D721Med (cell line): ENCODE data around the gene GRAMD2B.
"Not testable (repeated sequence)": the region's sequence is repeated elsewhere in the genome, so short reads cannot be mapped to it uniquely, and the experiment has no call there.

Experiments
- DNase-seq: peaks from one replicate; pipeline ENCODE4 v3.0.0; 2011; ENCODE audit warnings: low spot score; ENCODE audit not compliant: insufficient read length
- FAIRE-seq: peaks from 2 replicates; lab custom pipeline; 2011; peaks lifted over from hg19 to GRCh38; lab: Jason Lieb, UNC
- TF ChIP-seq, protein P1 (sequence below): IDR thresholded peaks from 2 replicates; pipeline ENCODE4 v1.5.1; 2012; ENCODE audit warnings: mild to moderate bottlenecking, control low read depth; ENCODE audit not compliant: insufficient read depth; ENCODE audit errors: missing control alignments

Gene GRAMD2B

DNA sequence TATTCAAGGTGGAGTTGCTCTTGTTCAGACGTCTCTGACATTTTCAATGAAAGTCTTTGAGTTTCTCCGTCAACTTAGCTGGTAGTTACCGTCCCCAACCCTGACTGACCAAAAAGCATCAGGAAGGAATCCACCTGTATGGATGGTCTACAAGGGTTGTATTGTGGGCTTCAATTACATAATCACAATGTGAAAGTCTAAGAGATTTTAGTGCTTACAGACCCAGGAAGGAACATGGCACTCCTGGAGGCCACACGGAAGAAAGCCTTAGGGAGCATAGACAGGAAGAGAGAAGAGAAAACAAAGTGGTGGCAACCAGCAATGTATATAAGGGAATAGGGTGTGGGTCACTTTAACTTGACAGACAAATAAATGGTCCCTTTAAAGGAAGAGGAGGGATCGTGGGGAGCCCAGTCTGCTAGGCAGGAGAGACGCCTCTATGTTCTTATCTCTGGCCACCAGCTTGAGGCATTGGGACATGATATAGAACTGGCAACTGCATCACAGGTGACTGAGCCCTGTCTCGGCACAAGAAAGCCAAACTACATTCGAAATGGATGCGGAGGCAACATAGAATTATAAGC is 91.4 kb downstream of the GRAMD2B start:
- TF ChIP-seq, protein P1, sequence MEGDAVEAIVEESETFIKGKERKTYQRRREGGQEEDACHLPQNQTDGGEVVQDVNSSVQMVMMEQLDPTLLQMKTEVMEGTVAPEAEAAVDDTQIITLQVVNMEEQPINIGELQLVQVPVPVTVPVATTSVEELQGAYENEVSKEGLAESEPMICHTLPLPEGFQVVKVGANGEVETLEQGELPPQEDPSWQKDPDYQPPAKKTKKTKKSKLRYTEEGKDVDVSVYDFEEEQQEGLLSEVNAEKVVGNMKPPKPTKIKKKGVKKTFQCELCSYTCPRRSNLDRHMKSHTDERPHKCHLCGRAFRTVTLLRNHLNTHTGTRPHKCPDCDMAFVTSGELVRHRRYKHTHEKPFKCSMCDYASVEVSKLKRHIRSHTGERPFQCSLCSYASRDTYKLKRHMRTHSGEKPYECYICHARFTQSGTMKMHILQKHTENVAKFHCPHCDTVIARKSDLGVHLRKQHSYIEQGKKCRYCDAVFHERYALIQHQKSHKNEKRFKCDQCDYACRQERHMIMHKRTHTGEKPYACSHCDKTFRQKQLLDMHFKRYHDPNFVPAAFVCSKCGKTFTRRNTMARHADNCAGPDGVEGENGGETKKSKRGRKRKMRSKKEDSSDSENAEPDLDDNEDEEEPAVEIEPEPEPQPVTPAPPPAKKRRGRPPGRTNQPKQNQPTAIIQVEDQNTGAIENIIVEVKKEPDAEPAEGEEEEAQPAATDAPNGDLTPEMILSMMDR: no peak
- DNase-seq (no peak), FAIRE-seq (no peak)

GRCh38 chr5:126515337-126515736 is 92.1 kb downstream of the GRAMD2B start:
- DNase-seq (no peak), FAIRE-seq (peak; percentile 41)
- TF ChIP-seq, protein P1: no peak

GRCh38 chr5:126516133-126516532 is 92.9 kb downstream of the GRAMD2B start:
- TF ChIP-seq, protein P1: no peak
- DNase-seq (no peak), FAIRE-seq (no peak)

DNA sequence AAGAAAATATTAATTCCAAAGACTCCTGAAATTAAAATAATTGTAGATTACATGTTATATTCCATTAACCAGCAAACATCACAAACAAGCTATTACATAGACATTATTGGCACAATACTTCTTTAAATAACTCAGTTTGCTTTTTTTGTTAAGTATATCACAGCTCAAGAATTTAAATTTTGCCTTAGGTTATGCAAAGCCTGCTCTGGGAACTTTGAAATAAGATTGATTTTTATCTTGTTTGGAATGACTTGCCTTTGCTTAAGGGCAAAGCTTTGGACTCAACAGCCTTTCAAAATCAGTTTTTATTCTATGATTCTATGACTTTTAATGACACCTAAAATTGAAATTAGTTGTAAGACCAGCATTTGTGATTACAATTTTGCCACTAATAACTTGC is 93.6 kb downstream of the GRAMD2B start:
- DNase-seq: no peak
- TF ChIP-seq, protein P1: no peak
- no peak for FAIRE-seq

DNA sequence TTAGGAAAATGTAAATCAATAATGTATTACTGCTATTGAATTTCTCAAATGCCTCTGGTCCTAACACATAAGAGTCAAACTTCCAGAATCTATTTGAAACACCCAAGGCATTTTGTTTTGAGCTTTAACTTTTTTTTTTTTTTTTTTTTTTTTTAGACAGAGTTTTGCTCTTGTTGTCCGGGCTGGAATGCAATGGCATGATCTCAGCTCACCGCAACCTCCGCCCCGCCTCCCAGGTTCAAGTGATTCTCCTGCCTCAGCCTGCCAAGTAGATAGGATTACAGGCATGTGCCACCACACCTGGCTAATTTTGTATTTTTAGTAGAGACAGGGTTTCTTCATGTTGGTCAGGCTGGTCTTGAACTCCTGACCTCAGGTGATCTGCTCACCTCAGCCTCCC is 96.0 kb downstream of the GRAMD2B start:
- not testable (repeated sequence) for DNase-seq, FAIRE-seq

- FAIRE-seq (no peak), DNase-seq (no peak)
- TF ChIP-seq, protein P1: no peak
Observed at GRCh38 chr5:126519637-126520592, 96.7 kb downstream of the GRAMD2B start.

DNA sequence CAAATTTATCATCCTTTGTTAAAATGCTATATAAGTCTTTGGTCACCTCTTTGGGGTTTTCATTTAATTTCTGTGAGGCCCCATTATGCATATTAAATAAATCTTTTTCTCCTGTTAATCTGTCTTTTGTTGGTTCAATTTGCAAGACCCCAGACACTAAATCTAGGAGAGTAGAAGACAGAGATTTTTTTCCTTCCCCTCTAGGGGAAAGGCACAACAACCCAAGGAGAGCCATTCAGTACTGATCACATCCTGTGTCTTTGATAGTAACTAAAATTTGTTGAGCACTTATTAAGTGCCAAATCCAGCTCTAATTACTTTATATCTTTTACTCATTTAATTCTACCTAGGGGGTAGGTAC is 97.4 kb downstream of the GRAMD2B start:
- FAIRE-seq: no peak
- no peak for DNase-seq
- TF ChIP-seq, protein P1: no peak
